ENCODE results near the gene CBR3.

CBR3 gene

DNA sequence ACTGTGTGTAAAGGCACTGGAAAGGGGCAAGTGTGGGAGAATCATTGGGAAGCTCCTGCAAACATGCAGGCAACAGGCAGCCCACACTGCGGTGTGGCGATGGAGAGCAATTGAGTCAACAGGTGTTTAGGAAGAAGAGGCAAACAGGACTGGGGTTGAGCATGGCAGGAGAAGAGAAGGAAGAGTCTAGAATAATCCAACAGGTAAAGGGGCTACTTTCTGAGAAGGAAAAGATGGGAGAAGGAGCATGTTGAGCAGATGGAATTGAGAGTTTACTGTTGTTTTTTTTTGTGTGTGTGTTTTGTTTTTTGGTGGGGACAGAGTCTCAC lies 25.9 kb downstream of the CBR3 start:
- no peak for TF ChIP-seq ZFX (IDR thresholded peaks at IDR 0.05)
- TF ChIP-seq, protein P1, sequence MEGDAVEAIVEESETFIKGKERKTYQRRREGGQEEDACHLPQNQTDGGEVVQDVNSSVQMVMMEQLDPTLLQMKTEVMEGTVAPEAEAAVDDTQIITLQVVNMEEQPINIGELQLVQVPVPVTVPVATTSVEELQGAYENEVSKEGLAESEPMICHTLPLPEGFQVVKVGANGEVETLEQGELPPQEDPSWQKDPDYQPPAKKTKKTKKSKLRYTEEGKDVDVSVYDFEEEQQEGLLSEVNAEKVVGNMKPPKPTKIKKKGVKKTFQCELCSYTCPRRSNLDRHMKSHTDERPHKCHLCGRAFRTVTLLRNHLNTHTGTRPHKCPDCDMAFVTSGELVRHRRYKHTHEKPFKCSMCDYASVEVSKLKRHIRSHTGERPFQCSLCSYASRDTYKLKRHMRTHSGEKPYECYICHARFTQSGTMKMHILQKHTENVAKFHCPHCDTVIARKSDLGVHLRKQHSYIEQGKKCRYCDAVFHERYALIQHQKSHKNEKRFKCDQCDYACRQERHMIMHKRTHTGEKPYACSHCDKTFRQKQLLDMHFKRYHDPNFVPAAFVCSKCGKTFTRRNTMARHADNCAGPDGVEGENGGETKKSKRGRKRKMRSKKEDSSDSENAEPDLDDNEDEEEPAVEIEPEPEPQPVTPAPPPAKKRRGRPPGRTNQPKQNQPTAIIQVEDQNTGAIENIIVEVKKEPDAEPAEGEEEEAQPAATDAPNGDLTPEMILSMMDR (conservative IDR thresholded peaks at IDR 0.05) = no peak
- H3K27ac ChIP-seq = no peak overlapping the region

DNA sequence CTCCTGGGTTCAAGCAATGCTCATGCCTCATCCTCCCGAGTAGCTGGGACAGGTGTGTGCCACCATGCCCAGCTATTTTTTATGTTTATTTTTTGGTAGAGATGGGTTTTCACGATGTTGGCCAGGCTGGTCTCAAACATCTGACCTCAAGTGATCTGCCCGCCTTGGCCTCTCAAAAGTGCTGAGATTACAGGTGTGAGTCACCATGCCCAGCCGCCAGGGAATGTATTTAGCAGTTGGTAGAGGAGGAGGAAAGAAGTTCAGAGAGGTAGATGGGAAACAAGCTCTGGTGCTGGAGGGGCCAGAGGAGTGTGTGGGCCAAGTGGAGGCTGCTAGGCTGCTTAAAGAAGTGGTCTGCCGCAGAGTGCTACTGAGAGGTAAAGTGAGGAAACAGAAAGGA lies 27.8 kb downstream of the CBR3 start:
- H3K27ac ChIP-seq = peak overlapping the region; percentile 77

DNA sequence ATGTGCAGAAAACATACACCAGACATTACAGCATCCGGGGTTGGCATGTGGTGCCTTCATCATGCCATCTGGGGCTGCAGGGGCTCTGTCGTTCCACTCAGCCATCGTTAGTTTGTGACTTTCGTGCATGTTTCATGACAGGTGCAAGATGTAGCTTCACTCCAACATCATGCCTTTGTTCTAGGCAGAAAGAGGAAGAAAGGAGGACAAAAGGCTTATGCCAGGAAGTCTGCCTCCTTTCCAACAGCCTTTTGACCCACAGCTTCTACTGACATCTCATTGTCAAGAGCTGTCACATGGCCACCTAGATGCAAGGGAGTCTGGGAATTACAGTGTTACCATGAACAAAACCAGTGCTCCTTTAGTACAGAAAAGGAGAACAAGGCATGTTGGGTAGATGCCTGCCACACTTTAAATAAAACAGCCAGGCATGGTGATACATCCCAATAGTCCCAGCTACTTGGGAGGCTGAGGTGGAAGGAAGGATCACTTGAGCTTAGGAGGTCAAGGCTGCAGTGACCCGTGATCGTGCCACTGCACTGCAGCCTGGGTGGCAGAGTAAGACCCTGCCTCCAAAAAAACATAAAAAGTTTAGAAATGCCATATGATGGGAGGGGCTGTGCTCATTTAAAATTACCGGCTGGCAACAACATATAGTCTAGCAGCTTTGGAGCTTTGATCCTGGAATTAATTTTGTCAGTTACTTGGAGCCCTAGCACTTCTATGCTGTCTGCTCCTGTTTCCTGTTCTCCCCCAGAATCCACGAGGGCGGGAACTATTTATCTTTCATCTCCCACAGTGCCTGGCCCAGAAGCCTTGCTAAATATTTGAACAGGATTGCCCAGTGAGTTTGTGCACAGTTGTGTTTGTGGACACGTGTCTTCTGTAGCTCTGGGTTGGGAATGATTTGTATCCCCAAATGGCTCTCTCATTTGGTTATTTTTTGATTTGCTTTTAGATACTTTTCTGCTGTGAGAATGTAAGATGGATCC lies 29.2 kb downstream of the CBR3 start:
- no peak for TF ChIP-seq ZFX (IDR thresholded peaks at IDR 0.05)
- TF ChIP-seq, protein P1 (conservative IDR thresholded peaks at IDR 0.05) = no peak
- peak overlapping the region; percentile 77 for H3K27ac ChIP-seq

More for the DNA sequence above, 27.8 kb downstream of the CBR3 start:
- no peak for TF ChIP-seq ZFX (IDR thresholded peaks at IDR 0.05)
- TF ChIP-seq, protein P1 (conservative IDR thresholded peaks at IDR 0.05) = no peak

DNA sequence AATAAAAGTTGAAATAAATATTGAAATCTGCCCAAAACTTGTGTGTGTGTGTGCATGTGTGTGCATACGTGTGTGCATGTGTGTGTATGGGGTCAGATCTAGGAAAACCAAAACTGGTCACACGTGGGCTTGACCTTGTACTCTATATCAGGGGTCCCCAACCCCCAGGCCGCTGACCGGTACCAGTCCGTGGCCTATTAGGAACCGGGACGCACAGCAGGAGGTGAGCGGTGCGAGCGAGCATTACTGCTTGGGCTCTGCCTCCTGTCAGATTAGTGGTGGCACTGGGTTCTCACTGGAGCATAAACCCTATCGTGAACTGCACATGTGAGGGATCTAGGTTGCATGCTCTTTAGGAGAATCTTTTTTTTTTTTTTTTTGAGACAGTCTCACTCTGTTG lies 30.5 kb downstream of the CBR3 start:
- H3K27ac ChIP-seq = peak overlapping the region; percentile 30
- TF ChIP-seq, protein P1 (conservative IDR thresholded peaks at IDR 0.05) = no peak
- no peak for TF ChIP-seq ZFX (IDR thresholded peaks at IDR 0.05)

DNA sequence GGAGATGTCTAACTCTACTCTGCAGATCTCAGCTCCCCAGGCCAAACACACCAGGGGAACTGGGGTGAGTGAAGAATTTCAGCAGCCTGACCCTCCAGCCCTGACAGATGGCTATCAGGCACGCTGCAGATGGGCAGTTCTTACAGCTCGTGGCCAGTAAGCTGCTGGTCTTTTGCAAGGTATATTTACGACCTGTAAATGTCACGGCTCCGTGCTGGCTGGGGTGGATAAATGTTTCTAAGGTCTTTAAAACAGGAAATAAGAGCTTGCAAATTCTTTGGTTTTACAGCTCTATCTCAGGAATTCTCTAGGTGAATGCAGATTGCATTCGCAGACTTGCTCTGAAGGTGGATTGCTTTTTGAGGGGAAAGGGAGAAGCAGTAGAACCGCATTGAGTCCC lies 31.8 kb downstream of the CBR3 start:
- TF ChIP-seq, protein P1 (conservative IDR thresholded peaks at IDR 0.05) = no peak
- no peak for TF ChIP-seq ZFX (IDR thresholded peaks at IDR 0.05)
- peak overlapping the region; percentile 30 for H3K27ac ChIP-seq

DNA sequence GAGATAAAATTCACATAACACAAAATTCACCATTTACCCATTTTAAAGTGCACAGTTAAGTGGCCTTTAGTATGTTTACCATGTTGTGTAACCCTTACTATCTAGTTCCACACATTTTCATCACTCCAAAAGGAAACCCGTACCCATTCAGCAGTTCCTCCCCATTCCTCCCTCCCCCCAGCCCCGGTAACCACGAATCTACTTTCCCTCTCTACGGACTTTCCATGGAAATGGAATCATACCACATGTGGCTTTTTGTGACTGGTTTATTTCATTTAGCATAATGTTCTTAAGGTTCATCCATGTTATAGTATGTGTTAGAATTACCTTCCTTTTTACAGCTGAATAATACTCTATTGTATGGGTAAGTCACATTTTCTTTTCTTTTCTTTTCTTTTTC lies 32.7 kb downstream of the CBR3 start:
- no peak overlapping the region; the same call in 1 of the 2 replicates for H3K27ac ChIP-seq
- TF ChIP-seq ZFX (IDR thresholded peaks at IDR 0.05) = no peak
- TF ChIP-seq, protein P1 (conservative IDR thresholded peaks at IDR 0.05) = no peak

DNA sequence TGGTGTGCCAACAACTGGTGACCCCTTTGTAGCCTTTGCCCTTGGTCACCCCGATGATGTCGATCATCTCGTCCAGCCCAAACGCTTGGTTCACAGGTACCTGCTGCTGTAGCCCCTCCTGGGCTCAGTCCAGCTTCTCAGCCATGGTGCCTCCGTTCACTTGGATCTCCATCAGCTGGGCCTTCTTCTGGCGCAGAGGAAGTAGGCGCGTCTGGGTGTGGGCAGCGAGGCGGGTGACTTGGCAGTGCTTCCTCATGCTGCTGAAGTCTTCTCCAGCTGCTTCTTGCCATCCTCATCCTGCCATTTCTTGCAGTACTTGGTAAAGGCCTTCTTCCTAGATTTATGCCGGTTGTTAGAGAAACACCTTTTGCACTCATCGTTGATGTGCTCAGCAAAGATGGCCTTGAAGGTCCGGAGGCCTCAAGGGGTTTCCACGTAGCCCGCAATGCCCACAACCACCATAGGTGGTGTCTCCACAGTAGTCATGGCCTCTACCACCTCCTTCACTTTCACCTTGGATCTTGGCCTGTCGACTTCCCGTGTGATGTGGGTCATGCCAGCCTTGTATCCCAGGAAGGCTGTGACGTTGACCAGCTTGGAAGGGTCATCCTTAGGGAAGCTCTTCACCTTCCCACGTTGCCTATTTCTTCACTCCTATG lies 34.7 kb downstream of the CBR3 start:
- TF ChIP-seq, protein P1 (conservative IDR thresholded peaks at IDR 0.05) = no peak
- TF ChIP-seq ZFX (IDR thresholded peaks at IDR 0.05) = no peak
- H3K27ac ChIP-seq = no peak overlapping the region
